Glutamatergic neuron (in vitro differentiated cells): ENCODE results near the gene FHOD3. TPM values are rescaled to one million over a fixed set of nuclear protein-coding genes. Genes with fewer than 3 reads are reported as not detected.
A peak's percentile ranks its signal among the peaks of the same experiment; 100 is the strongest.

ENCODE experiments used
- DNase-seq: peaks from one replicate; pipeline ENCODE4 v3.0.0; 2022
- H3K27ac Mint-ChIP-seq: one replicate; pipeline ENCODE4 v1.8.0; 2020; ENCODE audit warnings: mild to moderate bottlenecking, mixed read lengths, inconsistent platforms; ENCODE audit not compliant: unreplicated experiment
- H3K27me3 Mint-ChIP-seq: one replicate; pipeline ENCODE4 v1.8.0; 2020; ENCODE audit warnings: mild to moderate bottlenecking, moderate library complexity, mixed read lengths, inconsistent platforms; ENCODE audit not compliant: unreplicated experiment
- H3K36me3 Mint-ChIP-seq: one replicate; pipeline ENCODE4 v1.8.0; 2020; ENCODE audit warnings: mild to moderate bottlenecking, mixed read lengths, inconsistent platforms; ENCODE audit not compliant: unreplicated experiment
- H3K4me1 Mint-ChIP-seq: one replicate; pipeline ENCODE4 v1.8.0; 2020; ENCODE audit warnings: mild to moderate bottlenecking, low read depth, mixed read lengths, inconsistent platforms; ENCODE audit not compliant: unreplicated experiment
- H3K4me3 Mint-ChIP-seq: one replicate; pipeline ENCODE4 v1.8.0; 2020; ENCODE audit warnings: mild to moderate bottlenecking, mixed read lengths, inconsistent platforms; ENCODE audit not compliant: unreplicated experiment
- H3K9me3 Mint-ChIP-seq: one replicate; pipeline ENCODE4 v1.8.0; 2020; ENCODE audit warnings: mild to moderate bottlenecking, moderate library complexity, mixed read lengths, inconsistent platforms; ENCODE audit not compliant: unreplicated experiment
- CTCF ChIP-seq: fragments of 200-600 bp; sonication (generic); IDR thresholded peaks from one replicate; pipeline ENCODE4 v1.5.0; 2021; ENCODE audit not compliant: partially characterized antibody, unreplicated experiment
- long read RNA-seq: library from polyadenylated mRNA; unstranded; transcript quantifications from one replicate; pipeline ENCODE4 v2.0.0, GENCODE V29; 2020; ENCODE audit not compliant: unreplicated experiment
- total RNA-seq: library from RNA; stranded (reverse); fragmentation: NEBNext Ultra II Directional; extraction: Animal tissue kit (Norgen Biotek cat#: 25700); gene quantifications from one replicate; pipeline ENCODE4 v1.2.1, GENCODE V29; 2021; ENCODE audit not compliant: unreplicated experiment

The FHOD3 gene
- total RNA-seq: 21.2 TPM
- long read RNA-seq, partial matches to known transcripts: 4 of 6 reads
- long read RNA-seq, other reads (novel, unspliced or antisense): 2 of 6 reads

- H3K4me3 Mint-ChIP-seq: peak within 1 kb of the TSS; percentile 64
- H3K9me3 Mint-ChIP-seq: peaks cover 5% of the 10 kb centered on the region
- no peak for TF ChIP-seq CTCF
- peaks cover 3% of the 10 kb centered on the region for H3K4me1 Mint-ChIP-seq
- peaks cover 12% of the 10 kb centered on the region for H3K36me3 Mint-ChIP-seq
- H3K27me3 Mint-ChIP-seq: no peaks in the 10 kb centered on the region
- no peak within 1 kb of the TSS for H3K27ac Mint-ChIP-seq
- DNase-seq: peak; percentile 86
These were observed at the start of gene FHOD3 for GRCh38 chr18:36297417-36298125. FHOD3 (plus strand) TSS chr18:36297713; CDS start chr18:36297836, 123 bp downstream.

- peaks cover 3% of the 10 kb centered on the region for H3K27me3 Mint-ChIP-seq
These were observed 48.1 kb upstream of the FHOD3 start for GRCh38 chr18:36249392-36249791.

GRCh38 chr18:36250827-36251226, 46.7 kb upstream of the FHOD3 start:
- DNase-seq: no peak
- Mint-ChIP-seq H3K4me1 (peaks cover 16% of the 10 kb centered on the region), H3K27me3 (peaks cover 3% of the 10 kb centered on the region), H3K36me3 (peaks cover 27% of the 10 kb centered on the region), H3K9me3 (peaks cover 9% of the 10 kb centered on the region), H3K27ac (no peak overlapping the region), H3K4me3 (no peak overlapping the region)
- TF ChIP-seq CTCF: no peak

More at GRCh38 chr18:36249392-36249791, 48.1 kb upstream of the FHOD3 start:
- H3K4me1 Mint-ChIP-seq: peaks cover 16% of the 10 kb centered on the region
- peak overlapping the region; percentile 56 for H3K4me3 Mint-ChIP-seq
- peaks cover 9% of the 10 kb centered on the region for H3K9me3 Mint-ChIP-seq
- no peak for TF ChIP-seq CTCF
- peaks cover 31% of the 10 kb centered on the region for H3K36me3 Mint-ChIP-seq
- H3K27ac Mint-ChIP-seq: no peak overlapping the region
- no peak for DNase-seq

GRCh38 chr18:36255072-36255698, 42.3 kb upstream of the FHOD3 start:
- Mint-ChIP-seq H3K4me3 (no peak overlapping the region), H3K27ac (no peak overlapping the region), H3K27me3 (peaks cover 1% of the 10 kb centered on the region), H3K9me3 (peaks cover 2% of the 10 kb centered on the region), H3K36me3 (no peaks in the 10 kb centered on the region), H3K4me1 (peaks cover 8% of the 10 kb centered on the region)
- no peak for DNase-seq
- TF ChIP-seq CTCF: no peak

GRCh38 chr18:36256094-36256493, 41.4 kb upstream of the FHOD3 start:
- H3K4me3 Mint-ChIP-seq: no peak overlapping the region
- H3K4me1 Mint-ChIP-seq: peaks cover 4% of the 10 kb centered on the region
- no peak for DNase-seq
- peaks cover under 1% of the 10 kb centered on the region for H3K9me3 Mint-ChIP-seq
- no peak for TF ChIP-seq CTCF
- no peak overlapping the region for H3K27ac Mint-ChIP-seq
- peaks cover 1% of the 10 kb centered on the region for H3K27me3 Mint-ChIP-seq
- H3K36me3 Mint-ChIP-seq: no peaks in the 10 kb centered on the region
